ENCODE results near the gene PITHD1. TPM values are rescaled to one million over a fixed set of nuclear protein-coding genes. Genes with fewer than 3 reads are reported as not detected.

The PITHD1 gene
- total and polyA plus RNA-seq, 2 donors (not counting 3 experiments of a cell fraction or from before 2014, with no cell fraction given), result 35.8 to 43.1 TPM

- H2AFZ ChIP-seq (ENCODE audit: low read depth, low read length), result no peak overlapping the region
- H3K27me3 ChIP-seq (ENCODE audit: control insufficient read depth in 2 of 2, insufficient read depth in 2 of 2, low read length in 2 of 2), result no peaks in the 10 kb centered on the region
- no peak overlapping the region for H3K4me3 ChIP-seq (replicated peaks in 1 of 3; ENCODE audit: insufficient read depth in 1 of 3, low read depth in 1 of 3, low read length in 3 of 3)
- no peaks in the 10 kb centered on the region for H3K9me1 ChIP-seq (replicated peaks; ENCODE audit: control insufficient read depth, extremely low read depth, insufficient read depth, low read length)
- intact Hi-C loops (cut with micrococcal nuclease) (no loop called here), dilution Hi-C loops (cut with MboI; ENCODE audit: extremely low pct_ligation_motif_present, low sequenced_read_pairs) (no loop called here)
- H3K9me3 ChIP-seq (replicated peaks; ENCODE audit: control insufficient read depth, insufficient read depth, low read length), result no peaks in the 10 kb centered on the region
- H3K79me2 ChIP-seq (ENCODE audit: control insufficient read depth, insufficient read depth, low read length), result peaks cover 18% of the 10 kb centered on the region
- no peak for TF ChIP-seq GATA2 (IDR thresholded peaks at IDR 0.05; ENCODE audit: insufficient read depth, insufficient read length, low read depth, low read length)
- TF ChIP-seq POLR2AphosphoS5 (IDR thresholded peaks at IDR 0.05; ENCODE audit: insufficient read depth, low read depth, low read length), result no peak
- TF ChIP-seq MYC (IDR thresholded peaks at IDR 0.05; ENCODE audit: low read depth, low read length), result no peak
- TF ChIP-seq FOS (IDR thresholded peaks at IDR 0.05; ENCODE audit: borderline replicate concordance, insufficient read depth, low read length), result no peak
- TF ChIP-seq JUN (IDR thresholded peaks at IDR 0.05; ENCODE audit: borderline replicate concordance, insufficient read depth, insufficient read length, low read depth), result no peak
- no peak for TF ChIP-seq EZH2 (IDR thresholded peaks at IDR 0.05; ENCODE audit: borderline replicate concordance, low read depth, low read length, severe bottlenecking)
- TF ChIP-seq CTCF (IDR thresholded peaks at IDR 0.05; ENCODE audit: extremely low read depth in 1 of 2, insufficient read depth in 1 of 2, low read depth in 1 of 2, low read length in 2 of 2), result no peak
- no peak for TF ChIP-seq POLR2A (IDR thresholded peaks at IDR 0.05; ENCODE audit: low read depth, low read length)
- TF ChIP-seq MAX (IDR thresholded peaks at IDR 0.05; ENCODE audit: insufficient read depth, insufficient read length), result no peak
- peaks cover 0 to 39% of the 10 kb centered on the region in 2 experiments for H3K36me3 ChIP-seq (ENCODE audit: control insufficient read depth in 2 of 2, extremely low read depth in 1 of 2, insufficient read depth in 2 of 2, low read length in 2 of 2)
- DNase-seq (ENCODE audit: low read depth, low spot score) (no peak), FAIRE-seq (no peak)
- CTCF ChIA-PET, result interaction anchor here (4.6 kb wide), 1 partner anchor 25 kb away, joined by 43 read pairs; no protein-coding TSS in a partner anchor
- peaks cover 21% of the 10 kb centered on the region for H3K4me1 ChIP-seq (ENCODE audit: control insufficient read depth, extremely low read depth, insufficient read depth, low read length)
- no peak overlapping the region for H3K27ac ChIP-seq (ENCODE audit: insufficient read depth, low read depth, low read length)
- H3K4me2 ChIP-seq (ENCODE audit: insufficient read depth, low read length), result no peak overlapping the region
- no peaks in the 10 kb centered on the region for H4K20me1 ChIP-seq (replicated peaks; ENCODE audit: control insufficient read depth, extremely low read depth, insufficient read depth, low read length)
- H3K9ac ChIP-seq (replicated peaks; ENCODE audit: extremely low read depth, insufficient read depth, low read length), result no peak overlapping the region
- POLR2A ChIA-PET, result interaction anchor here (0.8 kb wide), 1 partner anchor 17 kb away, joined by 3 read pairs; no protein-coding TSS in a partner anchor
- BruUV-seq (replicated peaks), result no TSS peak
These were observed 18.5 kb downstream of the PITHD1 start for GRCh38 chr1:23796466-23797271.
